SK-N-SH treated with all-trans-retinoic acid at 6 μM for 48 hours (cell line): ENCODE results near the gene OGT.

Source experiments
- ATAC-seq: fragments of 200-7000 bp; cut with Tn5 transposase; 3 replicates; pipeline ENCODE4 v1.9.1; 2020; ENCODE audit warnings: mild to moderate bottlenecking, moderate library complexity
- ARNTL ChIP-seq: fragments of 450-650 bp; formaldehyde crosslinking; IDR thresholded peaks from 2 replicates; pipeline ENCODE4 v1.5.0; 2020; ENCODE audit warnings: low read depth, mild to moderate bottlenecking, moderate library complexity, borderline replicate concordance
- BACH2 ChIP-seq: fragments of 250-450 bp; sonication (Bioruptor Pico); IDR thresholded peaks from 2 replicates; pipeline ENCODE4 v1.9.0; 2021; ENCODE audit warnings: mild to moderate bottlenecking, borderline replicate concordance
- CREB5 ChIP-seq: fragments of 250-450 bp; sonication (Bioruptor Pico); IDR thresholded peaks from 2 replicates; pipeline ENCODE4 v1.5.1; 2020; ENCODE audit warnings: low read depth, mild to moderate bottlenecking, moderate library complexity
- CSDC2 ChIP-seq: fragments of 250-450 bp; sonication (Bioruptor Pico); IDR thresholded peaks from 2 replicates; pipeline ENCODE4 v1.5.0; 2020; ENCODE audit warnings: mild to moderate bottlenecking, moderate library complexity
- CSRNP3 ChIP-seq: fragments of 250-450 bp; sonication (Bioruptor Pico); IDR thresholded peaks from 2 replicates; pipeline ENCODE4 v1.5.1; 2021; ENCODE audit warnings: mild to moderate bottlenecking, moderate library complexity
- ESRRG ChIP-seq: fragments of 250-450 bp; sonication (Bioruptor Pico); IDR thresholded peaks from 2 replicates; pipeline ENCODE4 v1.6.1; 2021; ENCODE audit warnings: mild to moderate bottlenecking
- GLIS3 ChIP-seq: fragments of 250-450 bp; sonication (Bioruptor Pico); IDR thresholded peaks from 2 replicates; pipeline ENCODE4 v1.5.0; 2020; ENCODE audit warnings: mild to moderate bottlenecking, moderate library complexity
- ISL1 ChIP-seq: fragments of 250-450 bp; sonication (Bioruptor Pico); IDR thresholded peaks from 2 replicates; pipeline ENCODE4 v2.1.2; 2022; ENCODE audit warnings: mild to moderate bottlenecking, moderate library complexity
- OSR1 ChIP-seq: fragments of 250-450 bp; sonication (Bioruptor Pico); IDR thresholded peaks from 2 replicates; pipeline ENCODE4 v1.8.0; 2022; ENCODE audit warnings: moderate library complexity, mild to moderate bottlenecking, inconsistent platforms
- POU6F1 ChIP-seq: fragments of 250-450 bp; sonication (Bioruptor Pico); IDR thresholded peaks from 2 replicates; pipeline ENCODE4 v1.8.0; 2021; ENCODE audit warnings: low read depth, mild to moderate bottlenecking, moderate library complexity, borderline replicate concordance
- PPARA ChIP-seq: fragments of 250-450 bp; sonication (Bioruptor Pico); IDR thresholded peaks from 2 replicates; pipeline ENCODE4 v1.5.0; 2020; ENCODE audit warnings: mild to moderate bottlenecking, borderline replicate concordance
- RARB ChIP-seq: fragments of 250-450 bp; sonication (Bioruptor Pico); IDR thresholded peaks from 2 replicates; pipeline ENCODE4 v1.8.0; 2021; ENCODE audit warnings: mild to moderate bottlenecking, moderate library complexity
- SNAI2 ChIP-seq: fragments of 250-450 bp; sonication (Bioruptor Pico); IDR thresholded peaks from 2 replicates; pipeline ENCODE4 v1.5.0; 2020; ENCODE audit warnings: mild to moderate bottlenecking, moderate library complexity
- TCF4 ChIP-seq: fragments of 250-450 bp; sonication (Bioruptor Pico); IDR thresholded peaks from 2 replicates; pipeline ENCODE4 v1.8.0; 2021; ENCODE audit warnings: mild to moderate bottlenecking, moderate library complexity, borderline replicate concordance
- TOX ChIP-seq: fragments of 250-450 bp; sonication (Bioruptor Pico); IDR thresholded peaks from 2 replicates; pipeline ENCODE4 v1.8.0; 2021; ENCODE audit warnings: mild to moderate bottlenecking, moderate library complexity, borderline replicate concordance
- TSHZ2 ChIP-seq: fragments of 250-450 bp; sonication (Bioruptor Pico); IDR thresholded peaks from 2 replicates; pipeline ENCODE4 v1.5.0; 2020; ENCODE audit warnings: mild to moderate bottlenecking, moderate library complexity
- ZC3H10 ChIP-seq: fragments of 250-450 bp; sonication (Bioruptor Pico); IDR thresholded peaks from 2 replicates; pipeline ENCODE4 v1.5.1; 2021; ENCODE audit warnings: mild to moderate bottlenecking, moderate library complexity
- ZFP3 ChIP-seq: fragments of 250-450 bp; sonication (Bioruptor Pico); IDR thresholded peaks from 2 replicates; pipeline ENCODE4 v1.5.0; 2020; ENCODE audit warnings: mild to moderate bottlenecking, moderate library complexity
- ZFP30 ChIP-seq: fragments of 450-650 bp; formaldehyde crosslinking; IDR thresholded peaks from 2 replicates; pipeline ENCODE4 v1.5.0; 2022; ENCODE audit warnings: mild to moderate bottlenecking, moderate library complexity
- ZNF565 ChIP-seq: fragments of 450-650 bp; formaldehyde crosslinking; conservative IDR thresholded peaks from 2 replicates; pipeline ENCODE4 v1.5.0; 2020; ENCODE audit warnings: low read depth, mild to moderate bottlenecking, moderate library complexity
- ZNF70 ChIP-seq: fragments of 450-650 bp; formaldehyde crosslinking; IDR thresholded peaks from 2 replicates; pipeline ENCODE4 v1.5.0; 2020; ENCODE audit warnings: mild to moderate bottlenecking, moderate library complexity

Gene OGT

GRCh38 chrX:71618303-71618721 is 85.4 kb downstream of the OGT start, which contains the start of gene CXCR3:
CXCR3 (minus strand) TSS chrX:71618511; CDS start chrX:71618449, 62 bp downstream.
- ATAC-seq = no peak
- TF ChIP-seq ZNF565 (CRISPR knock-in tag) (no peak), ARNTL (CRISPR knock-in tag) (no peak), ZFP30 (no peak), TCF4 (CRISPR knock-in tag) (no peak), ZC3H10 (CRISPR knock-in tag) (no peak), GLIS3 (CRISPR knock-in tag) (no peak), ISL1 (CRISPR knock-in tag) (no peak)

GRCh38 chrX:71618787-71619186 is 85.9 kb downstream of the OGT start:
- ATAC-seq = no peak
- no peak for TF ChIP-seq ZFP3
- no peak for TF ChIP-seq ZNF565 (CRISPR knock-in tag)
- no peak for TF ChIP-seq CSRNP3 (CRISPR knock-in tag)
- TF ChIP-seq GLIS3 (CRISPR knock-in tag) = no peak
- no peak for TF ChIP-seq ESRRG
- no peak for TF ChIP-seq POU6F1 (CRISPR knock-in tag)
- TF ChIP-seq CSDC2 = no peak
- TF ChIP-seq ZC3H10 (CRISPR knock-in tag) = no peak
- TF ChIP-seq TSHZ2 (CRISPR knock-in tag) = no peak
- TF ChIP-seq CREB5 = no peak
- no peak for TF ChIP-seq TCF4 (CRISPR knock-in tag)
- no peak for TF ChIP-seq ZFP30
- TF ChIP-seq PPARA (CRISPR knock-in tag) = no peak
- no peak for TF ChIP-seq TOX (CRISPR knock-in tag)
- TF ChIP-seq BACH2 = no peak
- TF ChIP-seq ZNF70 = no peak
- TF ChIP-seq OSR1 (CRISPR knock-in tag) = no peak
- TF ChIP-seq, all 23 proteins: peak for 0

- TF ChIP-seq CREB5 (no peak), ZFP3 (no peak), SNAI2 (no peak), OSR1 (CRISPR knock-in tag) (no peak), CSRNP3 (CRISPR knock-in tag) (no peak), TOX (CRISPR knock-in tag) (no peak), BACH2 (no peak), CSDC2 (no peak), RARB (CRISPR knock-in tag) (no peak), TSHZ2 (CRISPR knock-in tag) (no peak), ZNF565 (CRISPR knock-in tag) (no peak), ZNF70 (no peak), ISL1 (CRISPR knock-in tag) (no peak), ZFP30 (no peak), POU6F1 (CRISPR knock-in tag) (no peak), ZC3H10 (CRISPR knock-in tag) (no peak), ESRRG (no peak), TCF4 (CRISPR knock-in tag) (no peak)
- ATAC-seq = no peak
Observed at GRCh38 chrX:71619193-71619592, 86.3 kb downstream of the OGT start.
